ENCODE data around the gene DNAJA3. TPM values are rescaled to one million over a fixed set of nuclear protein-coding genes. Genes with fewer than 3 reads are reported as not detected.

Gene DNAJA3
- total RNA-seq, 1 experiment from 2014 or later, result 58.9 TPM

- no peak for TF ChIP-seq CTCF (conservative IDR thresholded peaks at IDR 0.05)
- CTCF ChIA-PET, result no interaction called here
Measured at GRCh38 chr16:4388271-4389021, 37.2 kb upstream of the DNAJA3 start.

GRCh38 chr16:4389051-4389955, 36.4 kb upstream of the DNAJA3 start:
- Histone ChIP-seq H3K9me2 (ENCODE audit: insufficient read depth) (no peaks in the 10 kb centered on the region), H3K9me3 (ENCODE audit: insufficient read depth, low read depth) (no peaks in the 10 kb centered on the region), H2AFZ (no peak overlapping the region), H3K27me3 (ENCODE audit: insufficient read depth, low read depth) (no peaks in the 10 kb centered on the region), H3K36me3 (ENCODE audit: low read depth) (no peaks in the 10 kb centered on the region), H3K79me2 (ENCODE audit: low read depth) (no peaks in the 10 kb centered on the region), H3F3A (ENCODE audit: insufficient read depth, low read depth) (peaks cover 9% of the 10 kb centered on the region), H3K27ac (no peak overlapping the region), H3K4me3 (no peak overlapping the region), H4K20me1 (ENCODE audit: insufficient read depth) (no peaks in the 10 kb centered on the region), H3K4me1 (replicated peaks; ENCODE audit: insufficient read depth) (peaks cover 28% of the 10 kb centered on the region), H3K4me2 (no peak overlapping the region)
- no peak for DNase-seq
- no TSS peak for BruUV-seq (replicated peaks)
- TF ChIP-seq EZH2 (IDR thresholded peaks at IDR 0.05; ENCODE audit: low read depth) (no peak), CTCF (conservative IDR thresholded peaks at IDR 0.05) (no peak)
- CTCF ChIA-PET, result no interaction called here
- intact Hi-C loops (cut with micrococcal nuclease; ENCODE audit: unreplicated experiment), result no loop called here
- POLR2A ChIA-PET (ENCODE audit: unreplicated experiment), result interaction anchor here (0.6 kb wide), 3 partner anchors 14 to 645 kb away, joined by 3 to 8 read pairs (median 8); no protein-coding TSS in a partner anchor

More at GRCh38 chr16:4388271-4389021, 37.2 kb upstream of the DNAJA3 start:
- H3K4me1 ChIP-seq (replicated peaks; ENCODE audit: insufficient read depth), result peaks cover 19% of the 10 kb centered on the region
- no peaks in the 10 kb centered on the region for H3K27me3 ChIP-seq (ENCODE audit: insufficient read depth, low read depth)
- no peak overlapping the region for H3K27ac ChIP-seq
- no peak overlapping the region for H3K4me3 ChIP-seq
- H3K4me2 ChIP-seq, result 0 out of 2 replicates have a peak overlapping the region, but pooled peaks have one; percentile 10
- POLR2A ChIA-PET (ENCODE audit: unreplicated experiment), result interaction anchor here (0.5 to 1.4 kb wide), 4 partner anchors 13 to 1378 kb away, joined by 5 to 9 read pairs (median 6); no protein-coding TSS in a partner anchor
- peak; percentile 50 to 92 for DNase-seq
- peaks cover 2% of the 10 kb centered on the region for H3F3A ChIP-seq (ENCODE audit: insufficient read depth, low read depth)
- no peaks in the 10 kb centered on the region for H4K20me1 ChIP-seq (ENCODE audit: insufficient read depth)
- BruUV-seq (replicated peaks), result TSS peak; percentile 89
- no peak overlapping the region for H2AFZ ChIP-seq
- intact Hi-C loops (cut with micrococcal nuclease; ENCODE audit: unreplicated experiment), result loop anchor here (1.0 kb wide), 1 partner anchor 13 kb away; no protein-coding TSS in a partner anchor
- H3K79me2 ChIP-seq (ENCODE audit: low read depth), result no peaks in the 10 kb centered on the region
- H3K36me3 ChIP-seq (ENCODE audit: low read depth), result no peaks in the 10 kb centered on the region
- H3K9me3 ChIP-seq (ENCODE audit: insufficient read depth, low read depth), result no peaks in the 10 kb centered on the region
- no peaks in the 10 kb centered on the region for H3K9me2 ChIP-seq (ENCODE audit: insufficient read depth)
